Fibroblast of mammary gland (primary cell): ENCODE measurements around the gene SEC14L1.

Experiments used
- DNase-seq: peaks from one replicate; pipeline ENCODE4 v3.0.0-alpha.2; 2010; ENCODE audit warnings: low read depth
- H3K4me3 ChIP-seq: 2 replicates; pipeline ENCODE4 v1.5.1; 2011; ENCODE audit warnings: low read depth, mild to moderate bottlenecking, low read length, moderate library complexity; ENCODE audit not compliant: control insufficient read depth
- CTCF ChIP-seq: conservative IDR thresholded peaks from 2 replicates; pipeline ENCODE4 v1.5.1; 2011; ENCODE audit warnings: low read depth, low read length, inconsistent platforms; ENCODE audit not compliant: control insufficient read depth, insufficient read depth

The SEC14L1 gene

DNA sequence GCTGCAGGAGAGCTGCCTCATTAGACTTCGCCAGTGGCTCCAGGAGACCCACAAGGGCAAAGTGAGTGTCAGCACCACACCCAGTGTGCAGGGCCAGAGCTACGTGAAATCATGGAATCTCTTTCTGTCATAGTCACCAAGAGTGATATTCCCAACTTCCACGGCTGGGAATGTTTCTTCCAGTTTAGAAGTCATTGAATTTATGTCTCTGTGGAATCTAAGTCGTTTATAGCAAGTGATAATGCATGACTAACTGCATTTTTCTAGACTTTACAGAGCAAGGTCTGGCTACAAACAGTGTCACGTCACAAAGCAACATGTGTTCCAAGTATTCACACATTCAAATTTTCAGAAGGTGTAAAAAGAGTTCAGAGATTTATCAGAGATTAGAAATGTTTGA lies 55.5 kb downstream of the SEC14L1 start:
- no peak for TF ChIP-seq CTCF
- no peak overlapping the region for H3K4me3 ChIP-seq
- DNase-seq, result no peak

- no peak for TF ChIP-seq CTCF
- no peak overlapping the region for H3K4me3 ChIP-seq
- no peak for DNase-seq
These were observed 56.3 kb downstream of the SEC14L1 start for GRCh38 chr17:77197115-77197514.

- H3K4me3 ChIP-seq, result no peak overlapping the region
- peak; percentile 18 for DNase-seq
- TF ChIP-seq CTCF, result no peak
These were observed 59.9 kb downstream of the SEC14L1 start for GRCh38 chr17:77200711-77201110.

GRCh38 chr17:77203436-77203835 lies 62.7 kb downstream of the SEC14L1 start:
- TF ChIP-seq CTCF, result no peak
- no peak overlapping the region for H3K4me3 ChIP-seq
- no peak for DNase-seq

- no peak for DNase-seq
- no peak overlapping the region for H3K4me3 ChIP-seq
- no peak for TF ChIP-seq CTCF
These were observed 63.1 kb downstream of the SEC14L1 start for GRCh38 chr17:77203846-77204245.

DNA sequence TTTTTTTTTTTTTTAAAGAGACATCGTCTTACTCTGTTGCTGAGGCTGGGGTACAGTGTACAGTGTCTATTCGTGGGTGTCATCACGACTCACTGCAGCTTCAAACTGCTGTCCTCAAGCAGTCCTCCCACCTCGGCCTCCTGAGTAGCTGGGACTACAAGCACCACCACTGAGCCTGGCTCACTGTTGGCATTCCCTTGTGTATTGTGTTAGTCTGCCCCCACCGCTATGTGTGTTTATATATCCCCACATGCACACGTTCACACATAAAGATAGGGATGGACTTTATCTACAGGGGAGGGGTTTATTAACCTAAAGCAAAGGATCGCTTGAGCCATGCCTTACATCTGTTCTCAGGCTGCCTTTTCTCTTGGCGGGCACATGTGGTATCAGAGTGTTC lies 63.8 kb downstream of the SEC14L1 start:
- no peak overlapping the region for H3K4me3 ChIP-seq
- DNase-seq, result no peak
- TF ChIP-seq CTCF, result no peak
